ENCODE data around the gene DHX32.

- TF ChIP-seq CTCF (IDR thresholded peaks at IDR 0.05; ENCODE audit: extremely low read depth in 1 of 2, insufficient read depth in 1 of 2, low read depth in 1 of 2, low read length in 2 of 2) = no peak
- no peak for TF ChIP-seq POLR2AphosphoS5 (IDR thresholded peaks at IDR 0.05; ENCODE audit: insufficient read depth, low read depth, low read length)
- TF ChIP-seq MYC (IDR thresholded peaks at IDR 0.05; ENCODE audit: low read depth, low read length) = no peak
- no peak for TF ChIP-seq POLR2A (IDR thresholded peaks at IDR 0.05; ENCODE audit: low read depth, low read length)
- TF ChIP-seq JUN (IDR thresholded peaks at IDR 0.05; ENCODE audit: borderline replicate concordance, insufficient read depth, insufficient read length, low read depth) = no peak
- TF ChIP-seq EZH2 (IDR thresholded peaks at IDR 0.05; ENCODE audit: borderline replicate concordance, low read depth, low read length, severe bottlenecking) = no peak
- no peak for TF ChIP-seq MAX (IDR thresholded peaks at IDR 0.05; ENCODE audit: insufficient read depth, insufficient read length)
- no peak for TF ChIP-seq GATA2 (IDR thresholded peaks at IDR 0.05; ENCODE audit: insufficient read depth, insufficient read length, low read depth, low read length)
- TF ChIP-seq FOS (IDR thresholded peaks at IDR 0.05; ENCODE audit: borderline replicate concordance, insufficient read depth, low read length) = no peak
These were observed 28.6 kb downstream of the DHX32 start for GRCh38 chr10:125852487-125852886.
